ENCODE results near the gene CPA1.

CPA1 gene

GRCh38 chr7:130352194-130353074, 27.9 kb upstream of the CPA1 start:
- no peaks in the 10 kb centered on the region for H3K79me2 ChIP-seq (ENCODE audit: insufficient read depth, low read length)
- H3F3A ChIP-seq (ENCODE audit: insufficient read depth), result no peaks in the 10 kb centered on the region
- no peaks in the 10 kb centered on the region for H3K27me3 ChIP-seq (ENCODE audit: low read length)
- H3K9me3 ChIP-seq (ENCODE audit: insufficient read depth, low read length), result no peaks in the 10 kb centered on the region
- H3K4me2 ChIP-seq (ENCODE audit: low read depth, low read length, poor library complexity, severe bottlenecking), result no peak overlapping the region
- H3K4me3 ChIP-seq (ENCODE audit: insufficient read depth, low read length, poor library complexity, severe bottlenecking), result no peak overlapping the region
- TF ChIP-seq CTCF (IDR thresholded peaks at IDR 0.05; ENCODE audit: insufficient read depth, low read length, poor library complexity, severe bottlenecking), result no peak
- TF ChIP-seq EZH2phosphoT487 (conservative IDR thresholded peaks at IDR 0.05; ENCODE audit: low read length), result no peak
- no peak overlapping the region for H3K27ac ChIP-seq (ENCODE audit: low read depth, low read length)
- no peaks in the 10 kb centered on the region for H3K36me3 ChIP-seq (ENCODE audit: low read length)
- no peak overlapping the region for H2AFZ ChIP-seq (ENCODE audit: low read depth, low read length, severe bottlenecking)
- no peaks in the 10 kb centered on the region for H4K20me1 ChIP-seq (ENCODE audit: low read depth, low read length)
- no peak overlapping the region for H3K9ac ChIP-seq (ENCODE audit: low read length)
- no peaks in the 10 kb centered on the region for H3K9me2 ChIP-seq (replicated peaks; ENCODE audit: insufficient read depth, low read length)

- no peaks in the 10 kb centered on the region for H4K20me1 ChIP-seq (ENCODE audit: low read depth, low read length)
- no peaks in the 10 kb centered on the region for H3K27me3 ChIP-seq (ENCODE audit: low read length)
- no peaks in the 10 kb centered on the region for H3K9me2 ChIP-seq (replicated peaks; ENCODE audit: insufficient read depth, low read length)
- H3K4me3 ChIP-seq (ENCODE audit: insufficient read depth, low read length, poor library complexity, severe bottlenecking), result no peak overlapping the region
- H3K9me3 ChIP-seq (ENCODE audit: insufficient read depth, low read length), result no peaks in the 10 kb centered on the region
- H3K9ac ChIP-seq (ENCODE audit: low read length), result no peak overlapping the region
- H3F3A ChIP-seq (ENCODE audit: insufficient read depth), result no peaks in the 10 kb centered on the region
- no peaks in the 10 kb centered on the region for H3K36me3 ChIP-seq (ENCODE audit: low read length)
- TF ChIP-seq EZH2phosphoT487 (conservative IDR thresholded peaks at IDR 0.05; ENCODE audit: low read length), result no peak
- no peak overlapping the region for H3K4me2 ChIP-seq (ENCODE audit: low read depth, low read length, poor library complexity, severe bottlenecking)
- H3K27ac ChIP-seq (ENCODE audit: low read depth, low read length), result no peak overlapping the region
- no peaks in the 10 kb centered on the region for H3K79me2 ChIP-seq (ENCODE audit: insufficient read depth, low read length)
- H2AFZ ChIP-seq (ENCODE audit: low read depth, low read length, severe bottlenecking), result no peak overlapping the region
These were observed 27.1 kb upstream of the CPA1 start for GRCh38 chr7:130353196-130353595.

DNA sequence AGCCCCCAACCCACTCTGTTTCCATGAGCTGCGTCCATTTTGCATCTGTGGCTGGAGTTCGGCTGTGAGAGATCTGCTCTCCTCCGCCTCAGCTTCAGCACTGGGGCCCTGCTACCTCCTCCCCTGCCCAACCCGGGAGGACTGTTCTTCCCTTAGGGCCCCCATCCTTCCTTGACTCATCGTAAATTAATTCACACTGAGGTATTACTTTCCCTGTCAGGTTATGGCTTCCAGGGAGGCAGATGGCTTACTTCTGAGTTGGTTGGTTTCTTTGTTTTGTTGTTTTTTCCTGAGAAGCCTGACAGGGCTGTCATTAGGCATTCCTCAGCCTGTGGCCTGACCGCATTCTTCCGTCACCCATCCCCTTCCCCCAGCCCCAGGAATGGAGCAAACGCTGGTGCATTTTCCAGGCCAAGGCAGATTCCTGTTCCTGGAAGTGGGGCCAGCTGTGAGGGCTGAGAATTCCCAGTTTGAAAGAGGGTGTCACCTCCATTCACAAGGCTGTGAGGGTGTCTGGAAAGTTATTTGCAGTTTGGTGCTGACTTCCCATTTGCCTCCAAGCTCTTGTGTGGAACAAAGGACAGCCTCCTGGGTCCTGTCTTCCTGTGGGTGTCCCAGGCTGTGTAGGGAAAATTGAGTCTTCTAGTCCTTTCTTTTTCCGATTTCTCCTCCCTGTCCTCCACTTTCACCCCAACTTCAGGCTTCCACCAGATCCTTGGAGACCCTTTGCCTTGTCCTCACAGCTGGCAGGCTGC, 24.0 kb upstream of the CPA1 start:
- TF ChIP-seq EZH2phosphoT487 (conservative IDR thresholded peaks at IDR 0.05; ENCODE audit: low read length), result no peak
- no peak for TF ChIP-seq CTCF (IDR thresholded peaks at IDR 0.05; ENCODE audit: insufficient read depth, low read length, poor library complexity, severe bottlenecking)
- Histone ChIP-seq H3K79me2 (ENCODE audit: insufficient read depth, low read length) (no peaks in the 10 kb centered on the region), H3K9ac (ENCODE audit: low read length) (no peak overlapping the region), H3K4me2 (ENCODE audit: low read depth, low read length, poor library complexity, severe bottlenecking) (no peak overlapping the region), H4K20me1 (ENCODE audit: low read depth, low read length) (no peaks in the 10 kb centered on the region), H2AFZ (ENCODE audit: low read depth, low read length, severe bottlenecking) (no peak overlapping the region), H3K9me2 (replicated peaks; ENCODE audit: insufficient read depth, low read length) (no peaks in the 10 kb centered on the region; the same call in 1 of the 2 replicates), H3K27ac (ENCODE audit: low read depth, low read length) (no peak overlapping the region), H3K36me3 (ENCODE audit: low read length) (no peaks in the 10 kb centered on the region), H3F3A (ENCODE audit: insufficient read depth) (no peaks in the 10 kb centered on the region), H3K9me3 (ENCODE audit: insufficient read depth, low read length) (no peaks in the 10 kb centered on the region), H3K4me3 (ENCODE audit: insufficient read depth, low read length, poor library complexity, severe bottlenecking) (no peak overlapping the region), H3K27me3 (ENCODE audit: low read length) (no peaks in the 10 kb centered on the region)
